MV-4-11 (cell line): ENCODE data around the gene FAM107B.
"Not testable (repeated sequence)": the region's sequence is repeated elsewhere in the genome, so short reads cannot be mapped to it uniquely, and the experiment has no call there.

Experiments
- DNase-seq: peaks from one replicate; lab custom pipeline; 2025; lab: John Stamatoyannopoulos, UW

The FAM107B gene

GRCh38 chr10:14736043-14736442 lies 38.7 kb downstream of the FAM107B start:
- DNase-seq = peak; percentile 33

- no peak for DNase-seq
Measured at GRCh38 chr10:14731875-14732512, 42.7 kb downstream of the FAM107B start.

GRCh38 chr10:14728346-14728745 lies 46.4 kb downstream of the FAM107B start:
- DNase-seq = no peak

- no peak for DNase-seq
Measured at GRCh38 chr10:14727924-14728323, 46.8 kb downstream of the FAM107B start.

- DNase-seq = peak; percentile 77
Measured at GRCh38 chr10:14727465-14727864, 47.2 kb downstream of the FAM107B start.

GRCh38 chr10:14724931-14725330 lies 49.8 kb downstream of the FAM107B start:
- no peak for DNase-seq

GRCh38 chr10:14723052-14723689 lies 51.5 kb downstream of the FAM107B start:
- no peak for DNase-seq

GRCh38 chr10:14717552-14717951 lies 57.1 kb downstream of the FAM107B start:
- no peak for DNase-seq

GRCh38 chr10:14712991-14713424 lies 61.7 kb downstream of the FAM107B start:
- DNase-seq = no peak

GRCh38 chr10:14709344-14709743 lies 65.4 kb downstream of the FAM107B start:
- DNase-seq = not testable (repeated sequence)

- DNase-seq = no peak
Measured at GRCh38 chr10:14707481-14707880, 67.2 kb downstream of the FAM107B start.

- DNase-seq = peak; percentile 63
Measured at GRCh38 chr10:14705548-14706230, 69.0 kb downstream of the FAM107B start.

- no peak for DNase-seq
Measured at GRCh38 chr10:14703631-14704001, 71.1 kb downstream of the FAM107B start.

GRCh38 chr10:14701466-14701865 lies 73.2 kb downstream of the FAM107B start:
- DNase-seq = no peak

- no peak for DNase-seq
Measured at GRCh38 chr10:14700546-14700945, 74.2 kb downstream of the FAM107B start.

GRCh38 chr10:14699482-14699881 lies 75.2 kb downstream of the FAM107B start:
- no peak for DNase-seq

GRCh38 chr10:14698829-14699170 lies 75.9 kb downstream of the FAM107B start:
- no peak for DNase-seq

- DNase-seq = no peak
Measured at GRCh38 chr10:14698111-14698828, 76.4 kb downstream of the FAM107B start.

- DNase-seq = no peak
Measured at GRCh38 chr10:14697281-14697680, 77.4 kb downstream of the FAM107B start.

GRCh38 chr10:14696821-14697220 lies 77.9 kb downstream of the FAM107B start:
- no peak for DNase-seq

GRCh38 chr10:14695847-14696480 lies 78.7 kb downstream of the FAM107B start:
- DNase-seq = no peak

GRCh38 chr10:14693891-14694290 lies 80.8 kb downstream of the FAM107B start:
- DNase-seq = no peak
